K562 (cell line): ENCODE results near the gene ZNF440.

ENCODE experiments used
- ARNT ChIP-seq, 2 experiments: fragments of 450-650 bp; IDR thresholded peaks; 2 replicates each; pipeline ENCODE4 v1.6.1; 2016; ENCODE audit warnings: mild to moderate bottlenecking in 1 of 2
- BRCA1 ChIP-seq, 2 experiments: fragments of 450-650 bp in 1 of 2; sonication (generic) in 1 of 2; formaldehyde crosslinking in 1 of 2; IDR thresholded peaks; 2 replicates each; pipeline versions ENCODE4 v1.5.0 to v1.6.1; 2017 to 2020; ENCODE audit warnings: mild to moderate bottlenecking in 1 of 2, missing genetic modification reagents in 1 of 2
- FOXA3 ChIP-seq, 2 experiments: fragments of 450-650 bp in 1 of 2; sonication (generic) in 1 of 2; formaldehyde crosslinking; IDR thresholded peaks in 1 of 2; conservative IDR thresholded peaks in 1 of 2; 2 replicates each; pipeline versions ENCODE4 v1.4.0 to v1.8.0; 2020 to 2022; ENCODE audit warnings: mild to moderate bottlenecking in 2 of 2, missing genetic modification reagents in 1 of 2
- KLF13 ChIP-seq: fragments of 450-650 bp; IDR thresholded peaks from 2 replicates; pipeline ENCODE4 v1.6.1; 2016; ENCODE audit warnings: missing genetic modification characterization, low read depth, mild to moderate bottlenecking, missing compliant biosample characterization, moderate library complexity, borderline replicate concordance
- MGA ChIP-seq: fragments of 450-650 bp; IDR thresholded peaks from 2 replicates; pipeline ENCODE4 v1.6.1; 2016; ENCODE audit warnings: mild to moderate bottlenecking, moderate library complexity
- NFIC ChIP-seq: fragments of 450-650 bp; IDR thresholded peaks from 2 replicates; pipeline ENCODE4 v1.6.1; 2017; ENCODE audit warnings: mild to moderate bottlenecking, inconsistent platforms
- USF2 ChIP-seq: sonication (generic); formaldehyde crosslinking; IDR thresholded peaks from 2 replicates; pipeline ENCODE4 v1.5.0; 2020; ENCODE audit warnings: missing genetic modification reagents
- ZNF778 ChIP-seq: fragments of 450-650 bp; formaldehyde crosslinking; IDR thresholded peaks from 2 replicates; pipeline ENCODE4 v1.4.0; 2020; ENCODE audit warnings: mild to moderate bottlenecking, moderate library complexity
- TF ChIP-seq, protein P1 (sequence below), 3 experiments: IDR thresholded peaks in 2 of 3; conservative IDR thresholded peaks in 1 of 3; 2 replicates each; pipeline ENCODE4 v1.5.1; 2011 to 2012; ENCODE audit warnings: low read length in 3 of 3, mild to moderate bottlenecking in 3 of 3, control low read depth in 2 of 3, improper control_type of control experiment in 1 of 3, inconsistent platforms in 1 of 3, low read depth in 1 of 3, mixed read lengths in 1 of 3, moderate library complexity in 1 of 3; ENCODE audit not compliant: insufficient read depth in 2 of 3

GRCh38 chr19:11881151-11881800 lies 67.2 kb downstream of the ZNF440 start:
- no peak for TF ChIP-seq NFIC
- no peak for TF ChIP-seq KLF13
- no peak for TF ChIP-seq ARNT (IDR thresholded peaks at IDR 0.05)
- no peak for TF ChIP-seq MGA
- TF ChIP-seq, protein P1, sequence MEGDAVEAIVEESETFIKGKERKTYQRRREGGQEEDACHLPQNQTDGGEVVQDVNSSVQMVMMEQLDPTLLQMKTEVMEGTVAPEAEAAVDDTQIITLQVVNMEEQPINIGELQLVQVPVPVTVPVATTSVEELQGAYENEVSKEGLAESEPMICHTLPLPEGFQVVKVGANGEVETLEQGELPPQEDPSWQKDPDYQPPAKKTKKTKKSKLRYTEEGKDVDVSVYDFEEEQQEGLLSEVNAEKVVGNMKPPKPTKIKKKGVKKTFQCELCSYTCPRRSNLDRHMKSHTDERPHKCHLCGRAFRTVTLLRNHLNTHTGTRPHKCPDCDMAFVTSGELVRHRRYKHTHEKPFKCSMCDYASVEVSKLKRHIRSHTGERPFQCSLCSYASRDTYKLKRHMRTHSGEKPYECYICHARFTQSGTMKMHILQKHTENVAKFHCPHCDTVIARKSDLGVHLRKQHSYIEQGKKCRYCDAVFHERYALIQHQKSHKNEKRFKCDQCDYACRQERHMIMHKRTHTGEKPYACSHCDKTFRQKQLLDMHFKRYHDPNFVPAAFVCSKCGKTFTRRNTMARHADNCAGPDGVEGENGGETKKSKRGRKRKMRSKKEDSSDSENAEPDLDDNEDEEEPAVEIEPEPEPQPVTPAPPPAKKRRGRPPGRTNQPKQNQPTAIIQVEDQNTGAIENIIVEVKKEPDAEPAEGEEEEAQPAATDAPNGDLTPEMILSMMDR (IDR thresholded peaks at IDR 0.05 in 2 of 3, conservative IDR thresholded peaks at IDR 0.05 in 1 of 3; ENCODE audit: insufficient read depth in 2 of 3, low read depth in 1 of 3, low read length in 3 of 3): peak; percentile 75 to 81 (median 81)
- no peak for TF ChIP-seq BRCA1 (IDR thresholded peaks at IDR 0.05)
- no peak for TF ChIP-seq BRCA1 (CRISPR knock-in tag; IDR thresholded peaks at IDR 0.05)
- no peak for TF ChIP-seq USF2
- TF ChIP-seq FOXA3 (CRISPR knock-in tag; conservative IDR thresholded peaks at IDR 0.05 in 1 of 2, IDR thresholded peaks at IDR 0.05 in 1 of 2): no peak
- TF ChIP-seq ZNF778 (CRISPR knock-in tag): no peak
